Liver (tissue), 9 donors: ENCODE data around the gene RAB3C. TPM values are rescaled to one million over a fixed set of nuclear protein-coding genes. Genes with fewer than 3 reads are reported as not detected.

Experiments
- DNase-seq: peaks from one replicate; pipeline ENCODE4 v3.0.0-alpha.2; 2017; ENCODE audit warnings: low spot score
- H3K27ac ChIP-seq, 2 donors: one replicate each; pipeline ENCODE4 v1.7.0; 2013; ENCODE audit warnings: inconsistent platforms in 2 of 2, low read length in 2 of 2, control low read depth in 1 of 2, low read depth in 1 of 2, mild to moderate bottlenecking in 1 of 2
- H3K27me3 ChIP-seq, 4 donors: one replicate each; pipeline versions ENCODE4 v1.6.1 to v1.7.0; 2013; ENCODE audit warnings: low read length in 3 of 4, inconsistent platforms in 1 of 4, mild to moderate bottlenecking in 1 of 4, moderate library complexity in 1 of 4; ENCODE audit not compliant: control insufficient read depth in 4 of 4, insufficient read depth in 4 of 4
- H3K36me3 ChIP-seq, 4 donors: one replicate each; pipeline versions ENCODE4 v1.6.1 to v1.7.0; 2013; ENCODE audit warnings: low read length in 3 of 4, mild to moderate bottlenecking in 3 of 4, low read depth in 1 of 4, moderate library complexity in 1 of 4; ENCODE audit not compliant: control insufficient read depth in 4 of 4, insufficient read depth in 3 of 4
- H3K4me1 ChIP-seq, 4 donors: one replicate each; pipeline versions ENCODE4 v1.6.1 to v1.7.0; 2013; ENCODE audit warnings: low read length in 3 of 4, mild to moderate bottlenecking in 3 of 4, moderate library complexity in 1 of 4; ENCODE audit not compliant: control insufficient read depth in 4 of 4, insufficient read depth in 4 of 4
- H3K4me3 ChIP-seq, 3 donors: one replicate each; pipeline versions ENCODE4 v1.6.1 to v1.7.0; 2013; ENCODE audit warnings: low read length in 3 of 3, control low read depth in 1 of 3, low read depth in 1 of 3, mild to moderate bottlenecking in 1 of 3
- H3K9ac ChIP-seq, 2 donors: one replicate each; pipeline ENCODE4 v1.7.0; 2013; ENCODE audit warnings: low read length in 2 of 2, mild to moderate bottlenecking in 2 of 2, moderate library complexity in 2 of 2, control low read depth in 1 of 2, low read depth in 1 of 2
- H3K9me3 ChIP-seq, 4 donors: one replicate each; pipeline versions ENCODE4 v1.6.1 to v1.7.0; 2013; ENCODE audit warnings: low read length in 3 of 4; ENCODE audit not compliant: control insufficient read depth in 4 of 4
- ATF3 ChIP-seq: IDR thresholded peaks from 2 replicates; pipeline ENCODE4 v1.6.1; 2016; ENCODE audit warnings: antibody characterized with exemption
- CTCF ChIP-seq: fragments of 150-350 bp; IDR thresholded peaks from 2 replicates; pipeline ENCODE4 v1.5.1; 2017; ENCODE audit warnings: improper control_type of control experiment, low read depth, low read length; ENCODE audit not compliant: missing input control
- EGR1 ChIP-seq, 2 donors: IDR thresholded peaks; 2 replicates each; pipeline ENCODE4 v1.6.1; 2016 to 2018; ENCODE audit warnings: antibody characterized with exemption in 2 of 2, low read depth in 2 of 2
- FOXA1 ChIP-seq: IDR thresholded peaks from 2 replicates; pipeline ENCODE4 v1.6.1; 2016; ENCODE audit warnings: antibody characterized with exemption
- FOXA2 ChIP-seq: IDR thresholded peaks from 2 replicates; pipeline ENCODE4 v1.6.1; 2016; ENCODE audit warnings: antibody characterized with exemption
- GABPA ChIP-seq, 2 donors: IDR thresholded peaks in 1 of 2; conservative IDR thresholded peaks in 1 of 2; 2 replicates each; pipeline ENCODE4 v1.6.1; 2016; ENCODE audit warnings: antibody characterized with exemption in 2 of 2, mild to moderate bottlenecking in 1 of 2, moderate library complexity in 1 of 2
- HNF4A ChIP-seq, 2 donors: conservative IDR thresholded peaks; 2 replicates each; pipeline ENCODE4 v1.6.1; 2016; ENCODE audit warnings: antibody characterized with exemption in 2 of 2, mild to moderate bottlenecking in 2 of 2
- HNF4G ChIP-seq: IDR thresholded peaks from 2 replicates; pipeline ENCODE4 v1.6.1; 2016; ENCODE audit warnings: antibody characterized with exemption
- JUND ChIP-seq, 2 donors: IDR thresholded peaks; 2 replicates each; pipeline ENCODE4 v1.6.1; 2016; ENCODE audit warnings: antibody characterized with exemption in 2 of 2
- MAX ChIP-seq: IDR thresholded peaks from 2 replicates; pipeline ENCODE4 v1.6.1; 2016; ENCODE audit warnings: antibody characterized with exemption
- NR2F2 ChIP-seq: IDR thresholded peaks from 2 replicates; pipeline ENCODE4 v1.6.1; 2016; ENCODE audit warnings: antibody characterized with exemption
- RAD21 ChIP-seq, 2 donors: IDR thresholded peaks; 2 replicates each; pipeline ENCODE4 v1.6.1; 2016; ENCODE audit warnings: antibody characterized with exemption in 2 of 2, mild to moderate bottlenecking in 2 of 2
- REST ChIP-seq: IDR thresholded peaks from 2 replicates; pipeline ENCODE4 v1.6.1; 2016; ENCODE audit warnings: antibody characterized with exemption, mild to moderate bottlenecking
- RXRA ChIP-seq, 2 donors: IDR thresholded peaks; 2 replicates each; pipeline ENCODE4 v1.6.1; 2017 to 2018; ENCODE audit warnings: antibody characterized with exemption in 2 of 2, mild to moderate bottlenecking in 1 of 2
- SP1 ChIP-seq: IDR thresholded peaks from 2 replicates; pipeline ENCODE4 v1.6.1; 2018; ENCODE audit warnings: antibody characterized with exemption, mild to moderate bottlenecking
- TAF1 ChIP-seq: conservative IDR thresholded peaks from 2 replicates; pipeline ENCODE4 v1.6.1; 2016; ENCODE audit warnings: antibody characterized with exemption, mild to moderate bottlenecking
- YY1 ChIP-seq: IDR thresholded peaks from 2 replicates; pipeline ENCODE4 v1.6.1; 2016; ENCODE audit warnings: antibody characterized with exemption, mild to moderate bottlenecking
- ZBTB33 ChIP-seq: IDR thresholded peaks from 2 replicates; pipeline ENCODE4 v1.6.1; 2016; ENCODE audit warnings: antibody characterized with exemption
- WGBS: extraction: QIAGEN DNeasy Blood & Tissue Kit; methylation state at CpG from one replicate; pipeline ENCODE4 v1.1.7; 2013; 5-methylcytosine and 5-hydroxymethylcytosine counted together
- polyA plus RNA-seq, 2 donors: library from polyadenylated mRNA; stranded (reverse) in 1 of 2; unstranded in 1 of 2; fragments of 200-250 nt in 1 of 2; fragments of >200 nt in 1 of 2; fragmentation: Nextera tagmentation in 1 of 2; extraction: Ambion mirVana in 1 of 2; gene quantifications; one replicate each; pipeline versions ENCODE4 v1.2.1 to v1.2.3, GENCODE V29; 2013 to 2015
- total RNA-seq, 2 donors: library from RNA; depleted of rRNA; stranded (reverse); fragments of >200 nt; gene quantifications; one replicate each; pipeline ENCODE4 v1.2.3, GENCODE V29; 2014
- donor health status: healthy.
- donor health status: healthy.
- donor health status: healthy.
- donor health status: healthy.
- donor health status: healthy.

Gene RAB3C
- total and polyA plus RNA-seq, 4 donors: 0.72 to 4.6 (median 1.3) TPM

- Histone ChIP-seq H3K9ac (no peak overlapping the region), H3K27ac (no peak overlapping the region), H3K27me3 (no peaks in the 10 kb centered on the region), H3K4me1 (peaks cover 0 to 4% (median 0%) of the 10 kb centered on the region in 4 donors), H3K36me3 (no peaks in the 10 kb centered on the region), H3K4me3 (no peak overlapping the region), H3K9me3 (peaks cover 0 to 3% (median 0%) of the 10 kb centered on the region in 4 donors)
- DNase-seq: no peak
- TF ChIP-seq NR2F2: no peak
- no peak for TF ChIP-seq EGR1 (IDR thresholded peaks at IDR 0.05; ENCODE audit: low read depth in 2 of 2)
- TF ChIP-seq ATF3: no peak
- no peak for TF ChIP-seq HNF4G
- TF ChIP-seq RXRA (IDR thresholded peaks at IDR 0.05): no peak
- TF ChIP-seq FOXA2: no peak
- TF ChIP-seq REST: no peak
- no peak for TF ChIP-seq JUND (IDR thresholded peaks at IDR 0.05)
- TF ChIP-seq TAF1: no peak
- TF ChIP-seq YY1: no peak
- TF ChIP-seq RAD21 (IDR thresholded peaks at IDR 0.05): no peak
- TF ChIP-seq FOXA1: no peak
- TF ChIP-seq SP1: no peak
- TF ChIP-seq HNF4A (conservative IDR thresholded peaks at IDR 0.05): no peak
- no peak for TF ChIP-seq ZBTB33
- 94% methylated on average over 2 of the region's 2 CpGs for WGBS
These were observed 135.5 kb downstream of the RAB3C start for GRCh38 chr5:58718269-58718978.

- WGBS: 91% methylated on average over 1 of the region's 1 CpG
- Histone ChIP-seq H3K36me3 (no peaks in the 10 kb centered on the region), H3K4me1 (no peaks in the 10 kb centered on the region), H3K9me3 (peaks cover 0 to 3% (median 0%) of the 10 kb centered on the region in 4 donors), H3K9ac (no peak overlapping the region), H3K27me3 (no peaks in the 10 kb centered on the region), H3K27ac (no peak overlapping the region), H3K4me3 (no peak overlapping the region)
- DNase-seq: no peak
- no peak for TF ChIP-seq YY1
- TF ChIP-seq MAX: no peak
- TF ChIP-seq HNF4G: no peak
- no peak for TF ChIP-seq GABPA (IDR thresholded peaks at IDR 0.05 in 1 of 2, conservative IDR thresholded peaks at IDR 0.05 in 1 of 2)
- no peak for TF ChIP-seq ATF3
- no peak for TF ChIP-seq ZBTB33
- TF ChIP-seq FOXA1: no peak
- no peak for TF ChIP-seq FOXA2
- TF ChIP-seq NR2F2: no peak
- TF ChIP-seq CTCF: no peak
- no peak for TF ChIP-seq SP1
- no peak for TF ChIP-seq HNF4A (conservative IDR thresholded peaks at IDR 0.05)
- TF ChIP-seq RAD21 (IDR thresholded peaks at IDR 0.05): no peak
- no peak for TF ChIP-seq JUND (IDR thresholded peaks at IDR 0.05)
- TF ChIP-seq RXRA (IDR thresholded peaks at IDR 0.05): no peak
- TF ChIP-seq EGR1 (IDR thresholded peaks at IDR 0.05; ENCODE audit: low read depth in 2 of 2): no peak
These were observed 139.3 kb downstream of the RAB3C start for GRCh38 chr5:58722160-58722559.
